IMR-90 (cell line): ENCODE data around the gene SHISAL1.

Source experiments
- BHLHE40 ChIP-seq: fragments of 150-350 bp; IDR thresholded peaks from 2 replicates; pipeline ENCODE4 v1.6.1; 2016; ENCODE audit warnings: mild to moderate bottlenecking, low read depth, low read length
- ELK1 ChIP-seq: fragments of 150-350 bp; IDR thresholded peaks from 2 replicates; pipeline ENCODE4 v1.6.1; 2016; ENCODE audit warnings: low read depth, mild to moderate bottlenecking, low read length, moderate library complexity, borderline replicate concordance
- FOS ChIP-seq: fragments of 150-350 bp; IDR thresholded peaks from 2 replicates; pipeline ENCODE4 v1.6.1; 2016; ENCODE audit warnings: low read depth, low read length
- MAFK ChIP-seq: IDR thresholded peaks from 2 replicates; pipeline ENCODE4 v1.6.1; 2012; ENCODE audit warnings: low read depth, low read length, improper control_type of control experiment
- MXI1 ChIP-seq: IDR thresholded peaks from 2 replicates; pipeline ENCODE4 v1.6.1; 2012; ENCODE audit warnings: low read depth, mild to moderate bottlenecking, low read length, moderate library complexity, borderline replicate concordance
- POLR2A ChIP-seq: IDR thresholded peaks from 2 replicates; pipeline ENCODE4 v1.6.1; 2012; ENCODE audit warnings: mild to moderate bottlenecking, low read depth, low read length
- RAD21 ChIP-seq: IDR thresholded peaks from 2 replicates; pipeline ENCODE4 v1.6.1; 2012; ENCODE audit warnings: low read length, improper control_type of control experiment
- RCOR1 ChIP-seq: IDR thresholded peaks from 2 replicates; pipeline ENCODE4 v1.6.1; 2012; ENCODE audit warnings: mild to moderate bottlenecking, low read length, improper control_type of control experiment; ENCODE audit not compliant: insufficient replicate concordance
- RFX5 ChIP-seq: IDR thresholded peaks from 2 replicates; pipeline ENCODE4 v1.8.0; 2012; ENCODE audit warnings: low read depth, mild to moderate bottlenecking, low read length, moderate library complexity
- TF ChIP-seq, protein P1 (sequence below): conservative IDR thresholded peaks from 2 replicates; pipeline ENCODE4 v1.5.1; 2012; ENCODE audit warnings: mild to moderate bottlenecking, low read depth, low read length, improper control_type of control experiment
- TF ChIP-seq, protein P2 (sequence below): fragments of 150-350 bp; IDR thresholded peaks from 2 replicates; pipeline ENCODE4 v1.6.1; 2017; ENCODE audit warnings: mild to moderate bottlenecking, antibody characterized with exemption, low read length, low read depth

GRCh38 chr22:44244265-44244822 lies 68.4 kb downstream of the SHISAL1 start:
- TF ChIP-seq, protein P1, sequence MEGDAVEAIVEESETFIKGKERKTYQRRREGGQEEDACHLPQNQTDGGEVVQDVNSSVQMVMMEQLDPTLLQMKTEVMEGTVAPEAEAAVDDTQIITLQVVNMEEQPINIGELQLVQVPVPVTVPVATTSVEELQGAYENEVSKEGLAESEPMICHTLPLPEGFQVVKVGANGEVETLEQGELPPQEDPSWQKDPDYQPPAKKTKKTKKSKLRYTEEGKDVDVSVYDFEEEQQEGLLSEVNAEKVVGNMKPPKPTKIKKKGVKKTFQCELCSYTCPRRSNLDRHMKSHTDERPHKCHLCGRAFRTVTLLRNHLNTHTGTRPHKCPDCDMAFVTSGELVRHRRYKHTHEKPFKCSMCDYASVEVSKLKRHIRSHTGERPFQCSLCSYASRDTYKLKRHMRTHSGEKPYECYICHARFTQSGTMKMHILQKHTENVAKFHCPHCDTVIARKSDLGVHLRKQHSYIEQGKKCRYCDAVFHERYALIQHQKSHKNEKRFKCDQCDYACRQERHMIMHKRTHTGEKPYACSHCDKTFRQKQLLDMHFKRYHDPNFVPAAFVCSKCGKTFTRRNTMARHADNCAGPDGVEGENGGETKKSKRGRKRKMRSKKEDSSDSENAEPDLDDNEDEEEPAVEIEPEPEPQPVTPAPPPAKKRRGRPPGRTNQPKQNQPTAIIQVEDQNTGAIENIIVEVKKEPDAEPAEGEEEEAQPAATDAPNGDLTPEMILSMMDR: no peak
- TF ChIP-seq ELK1: no peak
- TF ChIP-seq RAD21: no peak
- TF ChIP-seq RFX5: no peak
- TF ChIP-seq MAFK: no peak
- TF ChIP-seq MXI1: no peak
- no peak for TF ChIP-seq RCOR1
- TF ChIP-seq POLR2A: no peak
- TF ChIP-seq BHLHE40: no peak
- no peak for TF ChIP-seq FOS
- TF ChIP-seq, protein P2, sequence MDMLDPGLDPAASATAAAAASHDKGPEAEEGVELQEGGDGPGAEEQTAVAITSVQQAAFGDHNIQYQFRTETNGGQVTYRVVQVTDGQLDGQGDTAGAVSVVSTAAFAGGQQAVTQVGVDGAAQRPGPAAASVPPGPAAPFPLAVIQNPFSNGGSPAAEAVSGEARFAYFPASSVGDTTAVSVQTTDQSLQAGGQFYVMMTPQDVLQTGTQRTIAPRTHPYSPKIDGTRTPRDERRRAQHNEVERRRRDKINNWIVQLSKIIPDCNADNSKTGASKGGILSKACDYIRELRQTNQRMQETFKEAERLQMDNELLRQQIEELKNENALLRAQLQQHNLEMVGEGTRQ: no peak
